Esophagus (tissue), 2 donors: ENCODE results near the gene SPG7. TPM values are rescaled to one million over a fixed set of nuclear protein-coding genes. Genes with fewer than 3 reads are reported as not detected.

Experiments used
- H3K27ac ChIP-seq, 2 donors: one replicate each; pipeline ENCODE4 v1.5.1; 2013; ENCODE audit warnings: low read depth in 2 of 2, mild to moderate bottlenecking in 2 of 2, inconsistent platforms in 1 of 2, low read length in 1 of 2, moderate library complexity in 1 of 2
- H3K27me3 ChIP-seq, 2 donors: one replicate each; pipeline ENCODE4 v1.6.1; 2013; ENCODE audit warnings: low read length in 2 of 2, control low read depth in 1 of 2, mild to moderate bottlenecking in 1 of 2; ENCODE audit not compliant: insufficient read depth in 2 of 2, control insufficient read depth in 1 of 2
- H3K36me3 ChIP-seq, 2 donors: one replicate each; pipeline ENCODE4 v1.6.1; 2013; ENCODE audit warnings: low read length in 1 of 2; ENCODE audit not compliant: control insufficient read depth in 2 of 2, insufficient read depth in 2 of 2
- H3K4me1 ChIP-seq, 2 donors: one replicate each; pipeline ENCODE4 v1.6.1; 2013; ENCODE audit warnings: low read length in 1 of 2; ENCODE audit not compliant: control insufficient read depth in 2 of 2, insufficient read depth in 2 of 2
- H3K4me3 ChIP-seq, 2 donors: one replicate each; pipeline ENCODE4 v1.5.1; 2013; ENCODE audit warnings: low read length in 2 of 2, mild to moderate bottlenecking in 2 of 2, low read depth in 1 of 2, moderate library complexity in 1 of 2
- H3K9me3 ChIP-seq, 2 donors: one replicate each; pipeline ENCODE4 v1.6.1; 2013; ENCODE audit warnings: mild to moderate bottlenecking in 2 of 2, low read depth in 1 of 2, low read length in 1 of 2, moderate library complexity in 1 of 2; ENCODE audit not compliant: control insufficient read depth in 2 of 2, insufficient read depth in 1 of 2
- WGBS, 2 donors: extraction: QIAGEN DNeasy Blood & Tissue Kit; methylation state at CpG; one replicate each; pipeline ENCODE4 v1.1.7; 2013; 5-methylcytosine and 5-hydroxymethylcytosine counted together
- polyA plus RNA-seq, 2 donors: library from polyadenylated mRNA; stranded (reverse); fragments of 200-250 nt; gene quantifications; one replicate each; pipeline ENCODE4 v1.2.3, GENCODE V29; 2013
- donor health status: healthy with polysubstance abuse.
- donor health status: Bipolar disorder and iron deficiency.

SPG7 gene
- polyA plus RNA-seq, 2 donors = 41.9 to 89.3 TPM

DNA sequence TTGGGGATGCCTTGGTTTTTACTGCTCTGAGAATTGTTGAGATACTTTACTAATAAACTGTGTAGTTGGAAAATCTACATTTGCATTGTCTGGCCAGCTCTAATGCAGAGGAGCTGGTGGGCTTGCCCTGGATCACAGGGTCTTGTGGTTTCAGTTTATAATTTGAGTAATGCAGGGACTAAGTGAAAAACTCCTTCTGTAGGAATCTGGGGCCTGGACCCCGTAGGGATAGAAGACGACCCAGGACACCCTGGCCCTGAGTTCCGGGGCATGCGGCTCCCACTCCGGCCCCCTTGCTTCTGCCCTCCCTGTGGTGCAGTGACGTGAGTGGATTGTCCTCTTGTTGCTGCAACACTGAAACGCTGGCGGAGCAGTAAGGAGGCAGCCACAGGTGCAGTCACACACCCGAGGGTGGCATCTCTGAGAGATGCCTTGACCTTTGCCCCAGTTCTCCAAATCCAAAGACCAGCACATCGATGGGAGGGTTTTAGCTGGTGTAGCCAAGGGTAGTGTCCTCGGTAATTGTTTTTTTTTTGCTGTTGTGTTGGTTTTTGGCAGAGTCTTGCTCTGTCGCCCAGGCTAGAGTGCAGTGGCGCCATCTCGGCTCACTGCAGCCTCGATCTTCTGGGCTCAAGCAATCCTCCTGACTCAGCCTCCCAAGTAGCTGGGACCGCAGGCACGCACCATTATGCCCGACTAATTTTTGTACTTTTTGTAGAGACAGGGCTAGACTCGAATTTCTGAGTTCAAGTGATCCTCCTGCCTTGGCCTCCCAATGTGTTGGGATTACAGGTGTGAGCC lies 49.7 kb downstream of the SPG7 start:
- Histone ChIP-seq H3K27me3 (no peaks in the 10 kb centered on the region), H3K36me3 (peaks cover 9 to 31% of the 10 kb centered on the region in 2 donors), H3K4me1 (peaks cover 0 to 5% of the 10 kb centered on the region in 2 donors), H3K27ac (no peak overlapping the region), H3K9me3 (no peaks in the 10 kb centered on the region), H3K4me3 (no peak overlapping the region)
- WGBS, 2 donors = 80 to 87% methylated on average over 19 of the region's 19 CpGs

DNA sequence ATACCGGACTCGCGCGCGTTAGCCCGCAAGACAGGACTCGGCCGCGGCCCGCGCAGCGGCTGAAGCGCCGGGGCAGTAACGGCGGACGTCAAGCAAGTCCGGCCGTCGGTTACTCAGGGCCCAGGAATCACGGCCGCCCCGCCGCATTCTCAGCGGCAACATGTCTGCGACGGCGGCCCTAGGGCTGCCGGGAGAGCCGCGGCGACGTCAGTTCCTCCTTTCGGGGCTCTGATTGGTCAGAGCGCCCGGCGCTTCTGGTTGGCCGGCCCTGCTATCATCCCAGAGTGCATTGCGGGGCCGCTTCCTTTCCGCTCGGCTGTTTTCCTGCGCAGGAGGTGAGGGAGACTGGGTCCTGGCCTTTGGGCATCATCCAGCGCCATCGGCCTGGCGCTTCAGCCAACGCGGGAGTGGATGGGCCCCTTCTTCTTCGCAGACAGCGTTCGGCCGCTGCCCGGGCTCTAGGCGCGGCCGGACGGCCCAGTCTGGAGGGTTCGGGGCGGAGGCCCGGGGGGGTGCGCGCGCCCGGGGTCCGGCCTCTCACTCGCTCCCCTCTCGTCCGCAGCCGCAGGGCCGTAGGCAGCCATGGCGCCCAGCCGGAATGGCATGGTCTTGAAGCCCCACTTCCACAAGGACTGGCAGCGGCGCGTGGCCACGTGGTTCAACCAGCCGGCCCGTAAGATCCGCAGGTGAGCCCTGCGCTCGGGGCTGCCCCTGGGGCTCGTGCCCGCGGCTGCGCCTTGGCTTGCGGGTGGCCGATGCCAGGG lies 52.4 kb downstream of the SPG7 start, which contains the start of gene RPL13:
Gene RPL13 (plus strand): TSS at position 305 of the 764 bp plus-strand sequence. CDS start 278 bp downstream, at position 583.
- peak within 1 kb of the TSS; percentile 94 to 100 for H3K27ac ChIP-seq
- peaks cover 4 to 27% of the 10 kb centered on the region in 2 donors for H3K4me1 ChIP-seq
- peaks cover 11 to 33% of the 10 kb centered on the region in 2 donors for H3K36me3 ChIP-seq
- H3K4me3 ChIP-seq = peak within 1 kb of the TSS; percentile 80 to 93
- H3K9me3 ChIP-seq = no peaks in the 10 kb centered on the region
- 0% methylated on average over 64 to 87 of the region's 87 CpGs for WGBS, 2 donors
- H3K27me3 ChIP-seq = no peaks in the 10 kb centered on the region

DNA sequence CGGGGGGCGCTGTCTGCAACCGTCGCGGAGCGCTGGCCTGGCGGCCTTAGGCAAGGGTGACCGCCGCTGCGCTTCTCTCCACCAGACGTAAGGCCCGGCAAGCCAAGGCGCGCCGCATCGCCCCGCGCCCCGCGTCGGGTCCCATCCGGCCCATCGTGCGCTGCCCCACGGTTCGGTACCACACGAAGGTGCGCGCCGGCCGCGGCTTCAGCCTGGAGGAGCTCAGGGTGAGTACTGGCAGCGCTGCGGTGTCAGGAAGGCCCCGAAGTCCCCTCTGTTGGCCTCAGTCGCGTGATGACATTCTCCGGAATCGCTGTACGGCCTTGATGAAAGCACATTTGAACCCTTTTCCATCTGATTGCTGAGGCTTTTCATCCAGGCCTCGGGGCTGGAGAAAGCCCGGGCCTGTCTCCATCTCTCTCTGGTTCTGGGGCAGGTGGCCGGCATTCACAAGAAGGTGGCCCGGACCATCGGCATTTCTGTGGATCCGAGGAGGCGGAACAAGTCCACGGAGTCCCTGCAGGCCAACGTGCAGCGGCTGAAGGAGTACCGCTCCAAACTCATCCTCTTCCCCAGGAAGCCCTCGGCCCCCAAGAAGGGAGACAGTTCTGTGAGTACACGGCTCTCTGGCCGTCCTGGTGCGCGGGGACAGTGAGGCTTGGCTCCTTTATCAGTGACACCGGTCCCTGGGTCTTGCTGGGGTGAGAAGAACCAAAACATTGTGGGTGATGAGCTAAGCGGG lies 53.1 kb downstream of the SPG7 start:
- 3 to 4% methylated on average over 45 to 58 of the region's 58 CpGs for WGBS, 2 donors
- Histone ChIP-seq H3K27me3 (no peaks in the 10 kb centered on the region), H3K27ac (peak overlapping the region; percentile 75 to 90), H3K4me1 (peaks cover 4 to 33% of the 10 kb centered on the region in 2 donors), H3K9me3 (no peaks in the 10 kb centered on the region), H3K36me3 (peaks cover 11 to 25% of the 10 kb centered on the region in 2 donors), H3K4me3 (peak overlapping the region; percentile 80 to 93)

DNA sequence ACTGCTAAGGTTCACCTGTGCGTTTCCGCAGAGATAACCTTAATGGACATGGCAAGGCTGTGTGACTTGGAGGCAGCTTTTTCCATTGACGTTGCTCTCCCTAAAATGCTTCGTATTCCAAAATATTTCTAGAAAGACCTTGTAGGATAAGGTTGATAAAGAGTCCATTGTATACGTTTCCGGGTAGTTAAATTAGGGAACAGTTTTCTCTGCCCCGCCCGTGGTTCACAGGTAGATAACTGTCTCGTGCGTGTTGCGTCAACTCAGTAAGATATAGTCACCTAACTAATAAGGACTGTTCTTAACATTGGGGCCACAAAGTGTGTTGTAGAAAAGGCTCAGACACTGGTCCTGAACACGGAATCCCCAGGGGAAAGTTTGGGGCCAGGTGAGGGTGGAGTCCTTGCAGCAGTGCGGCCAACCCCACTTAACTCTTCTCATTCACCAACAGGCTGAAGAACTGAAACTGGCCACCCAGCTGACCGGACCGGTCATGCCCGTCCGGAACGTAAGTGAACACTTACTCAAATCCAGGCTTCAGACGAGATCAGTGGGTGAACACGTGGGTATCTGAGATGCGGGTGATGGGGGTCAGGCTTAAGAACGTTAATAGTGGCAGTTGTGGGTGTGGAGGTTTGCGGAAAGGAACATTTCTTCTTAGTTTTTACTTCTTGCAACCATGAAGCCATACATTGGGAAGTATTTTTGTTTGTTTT lies 53.8 kb downstream of the SPG7 start:
- 38 to 39% methylated on average over 23 of the region's 23 CpGs for WGBS, 2 donors
- H3K27ac ChIP-seq = peak overlapping the region in 1 of 2 donors; percentile 90
- H3K4me3 ChIP-seq = peak overlapping the region; percentile 80 to 93
- H3K27me3 ChIP-seq = no peaks in the 10 kb centered on the region
- peaks cover 4 to 33% of the 10 kb centered on the region in 2 donors for H3K4me1 ChIP-seq
- peaks cover 7 to 22% of the 10 kb centered on the region in 2 donors for H3K36me3 ChIP-seq
- no peaks in the 10 kb centered on the region for H3K9me3 ChIP-seq

DNA sequence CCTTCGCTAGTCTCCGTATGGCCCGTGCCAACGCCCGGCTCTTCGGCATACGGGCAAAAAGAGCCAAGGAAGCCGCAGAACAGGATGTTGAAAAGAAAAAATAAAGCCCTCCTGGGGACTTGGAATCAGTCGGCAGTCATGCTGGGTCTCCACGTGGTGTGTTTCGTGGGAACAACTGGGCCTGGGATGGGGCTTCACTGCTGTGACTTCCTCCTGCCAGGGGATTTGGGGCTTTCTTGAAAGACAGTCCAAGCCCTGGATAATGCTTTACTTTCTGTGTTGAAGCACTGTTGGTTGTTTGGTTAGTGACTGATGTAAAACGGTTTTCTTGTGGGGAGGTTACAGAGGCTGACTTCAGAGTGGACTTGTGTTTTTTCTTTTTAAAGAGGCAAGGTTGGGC lies 54.7 kb downstream of the SPG7 start:
- Histone ChIP-seq H3K4me3 (peak overlapping the region in 1 of 2 donors; percentile 80), H3K4me1 (peaks cover 4 to 33% of the 10 kb centered on the region in 2 donors), H3K27ac (peak overlapping the region in 1 of 2 donors; percentile 45), H3K36me3 (peaks cover 7 to 24% of the 10 kb centered on the region in 2 donors), H3K9me3 (no peaks in the 10 kb centered on the region), H3K27me3 (no peaks in the 10 kb centered on the region)
- 60 to 69% methylated on average over 12 of the region's 12 CpGs for WGBS, 2 donors

DNA sequence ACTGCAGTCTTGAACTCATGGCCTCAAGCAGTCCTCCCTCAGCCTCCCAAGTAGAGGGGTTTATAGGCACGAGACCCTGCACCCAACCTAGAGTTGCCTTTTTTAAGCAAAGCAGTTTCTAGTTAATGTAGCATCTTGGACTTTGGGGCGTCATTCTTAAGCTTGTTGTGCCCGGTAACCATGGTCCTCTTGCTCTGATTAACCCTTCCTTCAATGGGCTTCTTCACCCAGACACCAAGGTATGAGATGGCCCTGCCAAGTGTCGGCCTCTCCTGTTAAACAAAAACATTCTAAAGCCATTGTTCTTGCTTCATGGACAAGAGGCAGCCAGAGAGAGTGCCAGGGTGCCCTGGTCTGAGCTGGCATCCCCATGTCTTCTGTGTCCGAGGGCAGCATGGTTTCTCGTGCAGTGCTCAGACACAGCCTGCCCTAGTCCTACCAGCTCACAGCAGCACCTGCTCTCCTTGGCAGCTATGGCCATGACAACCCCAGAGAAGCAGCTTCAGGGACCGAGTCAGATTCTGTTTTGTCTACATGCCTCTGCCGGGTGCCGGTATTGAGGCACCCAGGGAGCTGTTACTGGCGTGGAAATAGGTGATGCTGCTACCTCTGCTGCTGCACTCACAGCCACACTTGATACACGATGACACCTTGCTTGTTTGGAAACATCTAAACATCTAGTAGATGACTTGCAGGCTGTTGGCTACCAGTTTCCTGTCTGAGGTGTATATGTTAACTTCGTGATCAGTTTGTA lies 55.6 kb downstream of the SPG7 start:
- WGBS, 2 donors = 51 to 56% methylated on average over 12 of the region's 12 CpGs
- peaks cover 7 to 24% of the 10 kb centered on the region in 2 donors for H3K36me3 ChIP-seq
- peaks cover 4 to 33% of the 10 kb centered on the region in 2 donors for H3K4me1 ChIP-seq
- H3K27me3 ChIP-seq = no peaks in the 10 kb centered on the region
- no peaks in the 10 kb centered on the region for H3K9me3 ChIP-seq
- H3K27ac ChIP-seq = peak overlapping the region in 1 of 2 donors; percentile 45
- H3K4me3 ChIP-seq = no peak overlapping the region

DNA sequence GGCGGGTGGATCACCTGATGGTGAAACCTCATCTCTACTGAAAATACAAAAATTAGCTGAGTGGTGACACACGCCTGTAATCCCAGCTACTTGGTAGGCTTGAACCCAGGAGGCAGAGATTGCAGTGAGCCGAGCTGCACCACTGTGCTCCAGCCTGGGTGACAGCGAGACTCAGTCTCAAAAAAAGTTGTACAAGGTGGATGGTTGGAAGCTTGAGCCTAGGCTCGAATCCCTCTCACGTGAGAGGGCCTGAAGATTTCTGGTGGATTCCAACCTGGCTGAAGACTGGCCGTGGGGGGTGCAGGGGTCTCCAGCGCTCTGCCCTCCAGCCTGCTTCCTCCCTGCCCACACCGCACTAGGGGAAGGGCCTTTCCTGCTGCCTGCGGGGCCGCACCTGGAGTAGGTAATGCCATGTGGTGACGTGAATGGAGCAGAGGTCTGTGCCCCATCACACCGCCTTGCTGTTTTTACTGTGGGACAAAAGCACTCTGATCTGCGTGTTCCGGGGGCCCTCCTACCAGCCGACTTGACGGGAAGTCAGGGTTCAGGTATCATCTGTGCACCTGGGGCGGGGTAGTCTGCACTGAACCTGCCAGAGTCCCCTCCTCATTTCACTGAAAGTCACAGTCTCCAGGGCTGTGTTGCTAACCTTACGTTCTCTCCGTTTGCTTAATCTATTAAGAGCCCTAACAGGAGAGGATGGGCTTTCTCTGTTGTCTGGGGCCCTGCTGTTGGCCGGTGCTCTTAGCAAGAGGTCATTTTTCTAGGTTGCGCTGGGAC lies 56.5 kb downstream of the SPG7 start:
- Histone ChIP-seq H3K27me3 (no peaks in the 10 kb centered on the region), H3K4me3 (peak overlapping the region in 1 of 2 donors; percentile 17), H3K27ac (peak overlapping the region in 1 of 2 donors; percentile 90), H3K9me3 (no peaks in the 10 kb centered on the region), H3K4me1 (peaks cover 4 to 33% of the 10 kb centered on the region in 2 donors), H3K36me3 (peaks cover 7 to 24% of the 10 kb centered on the region in 2 donors)
- WGBS, 2 donors = 59 to 61% methylated on average over 22 of the region's 22 CpGs

DNA sequence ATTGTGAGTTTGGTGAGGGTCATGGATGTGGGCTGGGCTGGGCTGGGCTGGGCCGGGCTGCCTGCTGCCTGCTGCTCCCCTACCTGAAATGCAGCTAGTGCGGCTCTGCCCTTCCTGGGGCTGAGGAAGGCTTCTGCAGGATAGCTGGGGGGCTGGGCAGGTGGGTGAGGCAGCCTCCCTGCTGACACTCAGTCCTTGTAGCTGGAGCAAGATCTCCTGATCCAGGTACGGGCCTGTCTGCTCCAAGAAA lies 57.0 kb downstream of the SPG7 start:
- H3K4me1 ChIP-seq = peaks cover 4 to 33% of the 10 kb centered on the region in 2 donors
- WGBS, 2 donors = 22 to 27% methylated on average over 3 of the region's 3 CpGs
- no peak overlapping the region for H3K4me3 ChIP-seq
- H3K36me3 ChIP-seq = peaks cover 7 to 24% of the 10 kb centered on the region in 2 donors
- H3K9me3 ChIP-seq = no peaks in the 10 kb centered on the region
- H3K27ac ChIP-seq = peak overlapping the region; percentile 25 to 90
- H3K27me3 ChIP-seq = no peaks in the 10 kb centered on the region
